Esophagus muscularis mucosa (tissue), 4 donors: ENCODE measurements around the gene CLCNKA. TPM values are rescaled to one million over a fixed set of nuclear protein-coding genes. Genes with fewer than 3 reads are reported as not detected.
A peak's percentile ranks its signal among the peaks of the same experiment; 100 is the strongest.

Experiments used
- DNase-seq: peaks from one replicate; pipeline ENCODE4 v3.0.0-alpha.2; 2017; ENCODE audit errors: extremely low spot score
- H3K27ac ChIP-seq, 4 donors: fragments of 200-600 bp; sonication (generic); replicated peaks in 1 of 4; 1 replicate in 3 of 4; 2 replicates in 1 of 4; pipeline ENCODE4 v1.5.1; 2016 to 2019; ENCODE audit warnings: mild to moderate bottlenecking in 1 of 4
- H3K27me3 ChIP-seq, 4 donors: fragments of 200-600 bp; sonication (generic); one replicate each; pipeline versions ENCODE4 v1.5.1 to v1.6.0; 2016 to 2019
- H3K36me3 ChIP-seq, 4 donors: fragments of 200-600 bp; sonication (generic); one replicate each; pipeline ENCODE4 v1.5.1; 2016 to 2019
- H3K4me1 ChIP-seq, 4 donors: fragments of 200-600 bp; sonication (generic); one replicate each; pipeline ENCODE4 v1.5.1; 2016 to 2019
- H3K4me3 ChIP-seq, 4 donors: fragments of 200-600 bp; sonication (generic); 1 replicate in 2 of 4; 2 replicates in 2 of 4; pipeline ENCODE4 v1.5.1; 2016 to 2019; ENCODE audit warnings: mild to moderate bottlenecking in 4 of 4, moderate library complexity in 1 of 4
- H3K9me3 ChIP-seq, 4 donors: fragments of 200-600 bp; sonication (generic); 1 replicate in 3 of 4; 2 replicates in 1 of 4; pipeline ENCODE4 v1.5.1; 2016 to 2019
- EP300 ChIP-seq: sonication (generic); formaldehyde crosslinking; IDR thresholded peaks from one replicate; pipeline ENCODE4 v1.6.1; 2017; ENCODE audit warnings: antibody characterized with exemption
- POLR2A ChIP-seq: fragments of 450-650 bp; IDR thresholded peaks from one replicate; pipeline ENCODE4 v1.6.1; 2017; ENCODE audit warnings: antibody characterized with exemption, moderate library complexity, mild to moderate bottlenecking, low read depth
- POLR2AphosphoS5 ChIP-seq, 2 donors: sonication (generic); formaldehyde crosslinking; IDR thresholded peaks; one replicate each; pipeline ENCODE4 v1.6.1; 2017; ENCODE audit warnings: antibody characterized with exemption in 2 of 2
- whole genome bisulfite sequencing: methylation state at CpG from one replicate; pipeline ENCODE4 v1.1.5; 2018; 5-methylcytosine and 5-hydroxymethylcytosine counted together
- intact Hi-C: fragments of 100-400 bp; cut with DNase I; formaldehyde crosslinking; loops from one replicate; pipeline ENCODE4 v1.15.1; 2023
- total RNA-seq, 4 donors: library from RNA; depleted of rRNA; stranded (reverse); fragments of >200 nt; gene quantifications; one replicate each; pipeline versions ENCODE4 v1.1.0 to v1.2.1, GENCODE V29; 2016
- TF ChIP-seq, protein P1 (sequence below), 3 experiments: fragments of 200-600 bp in 2 of 3; fragments of 450-650 bp in 1 of 3; sonication (generic) in 2 of 3; IDR thresholded peaks; one replicate each; pipeline ENCODE4 v1.5.1; 2017 to 2019; ENCODE audit warnings: antibody characterized with exemption in 3 of 3, mild to moderate bottlenecking in 2 of 3, moderate library complexity in 1 of 3

CLCNKA gene
- total RNA-seq, 4 donors from 2014 or later = 0.17 to 0.42 (median 0.33) TPM; not detected in 1

DNA sequence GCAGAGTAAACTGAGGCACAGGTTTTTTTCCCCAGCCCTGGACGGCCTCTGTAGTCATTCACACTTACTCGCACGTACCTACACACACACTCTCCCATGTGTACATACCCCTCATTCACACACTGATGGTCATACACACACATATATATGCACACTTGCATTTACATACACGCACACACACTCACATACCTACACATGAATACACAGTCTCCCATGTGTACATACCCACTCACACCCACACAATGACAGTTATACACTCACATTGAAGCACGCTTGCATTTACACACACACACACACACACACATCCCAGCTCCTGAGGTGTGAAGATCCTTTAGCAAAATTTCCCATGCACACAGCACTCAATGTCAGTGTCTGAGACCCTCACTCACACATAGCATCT is 52.4 kb downstream of the CLCNKA start:
- Histone ChIP-seq H3K27me3 (peaks cover 0 to 9% (median 2%) of the 10 kb centered on the region in 4 donors), H3K9me3 (no peaks in the 10 kb centered on the region), H3K27ac (no peak overlapping the region), H3K36me3 (no peaks in the 10 kb centered on the region), H3K4me1 (peaks cover 35 to 42% (median 37%) of the 10 kb centered on the region in 4 donors), H3K4me3 (no peak overlapping the region)
- WGBS = 82% methylated on average over 5 of the region's 5 CpGs
- no peak for DNase-seq
- TF ChIP-seq POLR2AphosphoS5 (IDR thresholded peaks at IDR 0.05) (no peak), EP300 (no peak), POLR2A (no peak)
- TF ChIP-seq, protein P1, sequence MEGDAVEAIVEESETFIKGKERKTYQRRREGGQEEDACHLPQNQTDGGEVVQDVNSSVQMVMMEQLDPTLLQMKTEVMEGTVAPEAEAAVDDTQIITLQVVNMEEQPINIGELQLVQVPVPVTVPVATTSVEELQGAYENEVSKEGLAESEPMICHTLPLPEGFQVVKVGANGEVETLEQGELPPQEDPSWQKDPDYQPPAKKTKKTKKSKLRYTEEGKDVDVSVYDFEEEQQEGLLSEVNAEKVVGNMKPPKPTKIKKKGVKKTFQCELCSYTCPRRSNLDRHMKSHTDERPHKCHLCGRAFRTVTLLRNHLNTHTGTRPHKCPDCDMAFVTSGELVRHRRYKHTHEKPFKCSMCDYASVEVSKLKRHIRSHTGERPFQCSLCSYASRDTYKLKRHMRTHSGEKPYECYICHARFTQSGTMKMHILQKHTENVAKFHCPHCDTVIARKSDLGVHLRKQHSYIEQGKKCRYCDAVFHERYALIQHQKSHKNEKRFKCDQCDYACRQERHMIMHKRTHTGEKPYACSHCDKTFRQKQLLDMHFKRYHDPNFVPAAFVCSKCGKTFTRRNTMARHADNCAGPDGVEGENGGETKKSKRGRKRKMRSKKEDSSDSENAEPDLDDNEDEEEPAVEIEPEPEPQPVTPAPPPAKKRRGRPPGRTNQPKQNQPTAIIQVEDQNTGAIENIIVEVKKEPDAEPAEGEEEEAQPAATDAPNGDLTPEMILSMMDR (IDR thresholded peaks at IDR 0.05) = no peak
- intact Hi-C loops = loop anchor here (10.0 kb wide), 1 partner anchor 291 kb away; the partner anchor contains the start of gene SZRD1

DNA sequence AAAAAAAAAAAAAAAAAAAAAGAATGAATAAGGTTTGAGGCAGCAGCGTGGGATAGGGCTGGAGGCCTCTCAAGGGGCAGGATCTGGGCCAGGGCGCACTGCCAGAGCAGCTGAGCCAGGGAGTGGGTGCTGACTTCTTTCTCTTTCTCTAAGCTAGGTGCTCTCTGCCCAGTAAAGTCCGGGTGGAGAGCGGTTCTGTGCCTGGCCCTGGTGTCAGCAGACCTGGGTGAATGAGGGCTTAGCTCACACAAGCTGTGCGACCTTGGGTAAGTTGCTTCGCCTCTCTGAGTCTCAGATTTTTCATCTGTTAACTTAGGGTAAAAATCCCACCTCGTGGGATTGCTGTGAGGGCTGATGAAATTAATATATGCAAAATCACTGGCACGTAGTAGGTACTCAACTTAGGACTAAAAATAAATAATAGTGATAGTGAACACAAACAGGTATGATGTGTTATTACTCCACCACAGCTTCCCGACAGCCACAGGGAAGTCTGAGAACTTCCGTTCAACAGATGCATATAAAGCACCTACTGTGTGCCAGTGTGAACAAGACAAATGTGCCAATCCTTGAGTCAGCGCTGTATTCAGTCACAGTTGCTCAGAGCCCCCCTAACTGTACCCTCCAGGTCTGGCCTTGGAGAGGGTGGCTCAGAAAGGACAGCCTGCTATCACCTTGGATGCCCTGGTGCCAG is 53.6 kb downstream of the CLCNKA start:
- Histone ChIP-seq H3K4me3 (no peak overlapping the region), H3K27ac (no peak overlapping the region), H3K9me3 (no peaks in the 10 kb centered on the region), H3K27me3 (peaks cover 0 to 9% (median 2%) of the 10 kb centered on the region in 4 donors), H3K36me3 (no peaks in the 10 kb centered on the region), H3K4me1 (peaks cover 38 to 46% (median 39%) of the 10 kb centered on the region in 4 donors)
- no peak for DNase-seq
- WGBS = 60% methylated on average over 11 of the region's 11 CpGs
- no peak for TF ChIP-seq EP300
- TF ChIP-seq, protein P1 (IDR thresholded peaks at IDR 0.05) = no peak
- TF ChIP-seq POLR2A = no peak
- TF ChIP-seq POLR2AphosphoS5 (IDR thresholded peaks at IDR 0.05) = no peak
- intact Hi-C loops = loop anchor here (10.0 kb wide), 1 partner anchor 289 kb away; the partner anchor contains the start of gene SZRD1

DNA sequence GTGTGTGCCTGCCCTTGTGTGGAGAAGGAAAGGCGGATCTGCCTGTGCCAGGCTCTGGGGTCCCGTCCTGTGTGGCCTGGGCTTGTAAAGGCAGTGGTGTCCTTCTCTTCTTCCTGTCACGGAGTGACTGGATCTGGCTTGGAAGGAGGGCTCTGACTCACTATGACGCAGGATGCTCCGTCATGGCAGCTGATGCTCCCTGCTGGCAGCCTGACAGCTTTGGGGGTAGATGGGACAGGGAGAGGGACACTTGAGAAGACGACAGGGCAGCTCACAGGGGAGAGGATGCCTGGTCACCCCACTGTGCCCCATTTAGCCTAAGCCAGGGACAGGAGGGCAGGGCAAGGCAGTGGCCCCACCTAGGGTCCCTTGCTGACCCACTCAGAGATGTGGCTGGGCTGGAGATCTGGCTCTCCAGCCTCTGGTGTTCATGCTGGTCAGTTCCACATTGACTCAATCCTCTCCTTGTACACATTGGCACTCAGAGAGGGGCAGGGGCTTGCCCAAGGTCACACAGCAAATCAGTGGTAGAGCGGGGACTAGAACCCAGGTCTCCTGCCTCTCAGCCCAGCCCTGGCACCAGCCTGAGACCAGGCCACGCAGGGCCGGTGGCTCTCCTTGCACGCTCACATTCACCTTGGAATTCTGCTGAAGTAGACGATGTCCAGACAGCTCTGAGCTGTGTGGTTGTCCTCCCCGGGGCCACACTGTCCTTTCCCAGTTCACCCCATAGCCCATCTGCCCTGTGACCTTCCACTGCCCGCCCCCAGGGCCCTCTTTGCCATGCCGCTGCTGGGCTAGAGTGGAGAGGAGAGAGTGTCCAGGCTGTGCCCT is 54.4 kb downstream of the CLCNKA start:
- TF ChIP-seq POLR2A = no peak
- peak in 1 of 2 donors; percentile 6 for TF ChIP-seq POLR2AphosphoS5 (IDR thresholded peaks at IDR 0.05)
- TF ChIP-seq EP300 = no peak
- H3K27me3 ChIP-seq = peaks cover 0 to 9% (median 2%) of the 10 kb centered on the region in 4 donors
- whole genome bisulfite sequencing = 79% methylated on average over 8 of the region's 14 CpGs
- H3K36me3 ChIP-seq = no peaks in the 10 kb centered on the region
- H3K4me3 ChIP-seq = no peak overlapping the region
- H3K9me3 ChIP-seq = no peaks in the 10 kb centered on the region
- intact Hi-C loops = loop anchor here (10.0 kb wide), 1 partner anchor 289 kb away; the partner anchor contains the start of gene SZRD1
- DNase-seq = no peak
- H3K27ac ChIP-seq = no peak overlapping the region
- peaks cover 38 to 46% (median 39%) of the 10 kb centered on the region in 4 donors for H3K4me1 ChIP-seq

DNA sequence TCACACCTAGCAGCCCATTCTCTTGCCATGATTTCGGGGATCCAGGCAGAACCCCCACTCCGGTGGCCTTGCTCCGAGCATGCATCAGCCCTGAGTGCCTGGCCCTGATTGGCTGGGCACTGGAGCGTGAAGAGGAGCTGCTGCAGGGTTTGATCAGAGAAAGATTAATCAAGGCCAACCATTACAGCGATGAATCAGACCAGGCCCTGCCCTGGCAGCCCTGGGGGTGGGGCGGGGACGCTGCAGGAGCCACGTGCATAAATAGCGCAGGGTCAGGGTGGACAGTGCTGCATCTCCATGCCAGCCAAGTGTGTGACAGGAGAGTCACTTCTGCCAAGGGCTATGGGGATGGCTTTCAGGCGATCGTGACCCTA is 55.0 kb downstream of the CLCNKA start:
- TF ChIP-seq EP300 = no peak
- intact Hi-C loops = loop anchor here (10.0 kb wide), 1 partner anchor 288 kb away; the partner anchor contains the start of gene SZRD1
- 81% methylated on average over 11 of the region's 11 CpGs for WGBS
- Histone ChIP-seq H3K27ac (no peak overlapping the region), H3K4me3 (no peak overlapping the region), H3K36me3 (no peaks in the 10 kb centered on the region), H3K27me3 (peaks cover 0 to 9% (median 2%) of the 10 kb centered on the region in 4 donors), H3K9me3 (no peaks in the 10 kb centered on the region), H3K4me1 (peaks cover 38 to 46% (median 39%) of the 10 kb centered on the region in 4 donors)
- no peak for DNase-seq

DNA sequence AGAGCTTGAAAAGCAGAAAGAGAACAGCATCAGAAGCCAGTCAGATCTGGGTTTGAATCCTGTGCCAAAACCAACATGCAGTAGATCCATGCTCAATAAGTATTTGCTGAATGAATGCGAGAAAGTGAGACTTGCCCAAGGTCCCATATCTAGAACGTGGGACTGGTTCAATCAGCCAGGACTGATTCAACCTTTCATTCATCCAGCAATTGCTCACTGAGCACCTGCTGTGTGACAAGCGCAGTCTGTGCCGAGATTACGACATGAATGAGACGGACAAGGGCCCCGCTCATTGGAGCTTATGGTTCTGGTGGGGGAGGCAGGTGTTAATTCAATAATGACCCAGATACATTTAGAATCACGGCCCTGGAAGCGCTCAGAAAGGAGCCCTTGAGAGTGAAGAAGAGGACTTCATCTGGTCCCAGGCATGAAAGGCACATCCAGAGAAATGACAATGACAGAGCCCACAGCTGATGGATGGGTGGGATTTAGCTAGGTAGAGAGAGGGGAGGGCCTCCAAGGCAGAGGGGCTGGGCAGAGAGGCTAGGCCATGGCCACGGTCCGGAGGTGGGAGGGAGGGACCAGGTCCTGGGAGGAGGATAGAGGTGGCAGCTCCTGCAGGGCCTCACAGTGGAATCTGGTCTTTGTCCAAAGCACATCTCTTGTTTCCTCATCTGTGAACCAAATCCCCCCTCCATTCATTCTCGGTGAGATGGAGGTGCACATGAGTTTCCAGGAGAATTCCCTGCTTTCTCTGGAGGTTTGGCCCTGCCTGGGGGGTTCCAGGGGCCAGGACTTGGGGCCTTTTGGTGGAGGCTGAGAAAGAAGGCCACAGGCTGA is 55.8 kb downstream of the CLCNKA start:
- 93% methylated on average over 12 of the region's 12 CpGs for WGBS
- intact Hi-C loops = loop anchor here (10.0 kb wide), 1 partner anchor 287 kb away; the partner anchor contains the start of gene SZRD1
- Histone ChIP-seq H3K9me3 (no peaks in the 10 kb centered on the region), H3K27ac (no peak overlapping the region), H3K36me3 (no peaks in the 10 kb centered on the region), H3K27me3 (peaks cover 0 to 7% (median 2%) of the 10 kb centered on the region in 4 donors), H3K4me1 (peaks cover 38 to 46% (median 45%) of the 10 kb centered on the region in 4 donors), H3K4me3 (no peak overlapping the region)
- DNase-seq = no peak
- TF ChIP-seq, protein P1 (IDR thresholded peaks at IDR 0.05) = no peak
- no peak for TF ChIP-seq EP300
- TF ChIP-seq POLR2A = no peak
- no peak for TF ChIP-seq POLR2AphosphoS5 (IDR thresholded peaks at IDR 0.05)
